ENCODE results near the gene ZNF688. TPM values are rescaled to one million over a fixed set of nuclear protein-coding genes. Genes with fewer than 3 reads are reported as not detected.

ZNF688 gene
- total RNA-seq, 1 donor from 2014 or later: 3.6 TPM

DNA sequence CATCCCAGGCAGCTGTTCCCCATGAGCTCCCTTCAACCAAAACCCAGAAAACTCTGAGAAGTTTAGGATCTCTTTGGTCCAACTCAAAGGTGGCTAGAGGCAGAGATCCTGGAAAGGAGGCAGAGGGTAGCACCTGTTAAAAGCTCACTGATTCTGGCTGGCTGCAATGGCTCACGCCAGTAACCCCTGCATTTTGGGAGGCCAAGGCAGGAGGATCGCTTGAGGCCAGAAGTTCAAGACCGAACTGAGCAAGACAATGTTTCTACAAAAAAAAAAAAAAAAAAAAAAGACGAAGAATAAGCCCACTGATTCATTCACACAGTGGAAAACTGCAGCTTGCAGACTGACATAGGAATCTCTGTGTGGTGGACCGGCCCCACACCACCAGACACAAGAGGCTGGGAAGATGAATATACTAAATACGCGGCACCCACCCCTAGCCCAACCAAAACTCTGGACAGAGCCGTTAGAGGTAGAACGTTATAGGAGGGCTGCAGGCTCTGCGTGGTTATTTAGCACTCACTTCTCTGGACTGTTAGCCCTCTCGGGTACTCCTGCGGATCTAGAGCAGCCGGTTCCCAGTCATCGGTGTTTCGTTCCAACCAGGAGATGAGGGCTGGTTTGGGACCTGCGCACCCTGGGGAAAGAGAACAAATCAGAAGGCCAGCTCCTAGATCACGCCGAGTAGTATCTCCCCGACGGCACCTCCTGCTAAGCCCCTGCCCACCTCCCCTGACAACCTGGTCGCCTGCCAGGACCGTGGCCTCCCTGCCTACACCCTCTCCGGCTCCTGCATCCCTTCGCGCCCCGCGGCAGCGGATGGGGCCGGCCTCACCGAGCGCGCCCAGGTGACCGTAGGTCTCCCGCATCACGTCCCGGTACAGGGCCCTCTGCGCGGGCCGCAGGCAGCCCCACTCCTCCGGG is 37.8 kb upstream of the ZNF688 start:
- Mint-ChIP-seq H3K4me1 (peaks cover 5% of the 10 kb centered on the region), H3K27me3 (ENCODE audit: insufficient read depth, low read depth) (peaks cover 5% of the 10 kb centered on the region), H3K27ac (peak overlapping the region; percentile 84), H3K4me3 (peak overlapping the region; percentile 93), H3K9me3 (no peaks in the 10 kb centered on the region), H3K36me3 (peaks cover 8% of the 10 kb centered on the region)
- no peak for TF ChIP-seq EZH2phosphoT487 (IDR thresholded peaks at IDR 0.05)
- TF ChIP-seq, protein P1, sequence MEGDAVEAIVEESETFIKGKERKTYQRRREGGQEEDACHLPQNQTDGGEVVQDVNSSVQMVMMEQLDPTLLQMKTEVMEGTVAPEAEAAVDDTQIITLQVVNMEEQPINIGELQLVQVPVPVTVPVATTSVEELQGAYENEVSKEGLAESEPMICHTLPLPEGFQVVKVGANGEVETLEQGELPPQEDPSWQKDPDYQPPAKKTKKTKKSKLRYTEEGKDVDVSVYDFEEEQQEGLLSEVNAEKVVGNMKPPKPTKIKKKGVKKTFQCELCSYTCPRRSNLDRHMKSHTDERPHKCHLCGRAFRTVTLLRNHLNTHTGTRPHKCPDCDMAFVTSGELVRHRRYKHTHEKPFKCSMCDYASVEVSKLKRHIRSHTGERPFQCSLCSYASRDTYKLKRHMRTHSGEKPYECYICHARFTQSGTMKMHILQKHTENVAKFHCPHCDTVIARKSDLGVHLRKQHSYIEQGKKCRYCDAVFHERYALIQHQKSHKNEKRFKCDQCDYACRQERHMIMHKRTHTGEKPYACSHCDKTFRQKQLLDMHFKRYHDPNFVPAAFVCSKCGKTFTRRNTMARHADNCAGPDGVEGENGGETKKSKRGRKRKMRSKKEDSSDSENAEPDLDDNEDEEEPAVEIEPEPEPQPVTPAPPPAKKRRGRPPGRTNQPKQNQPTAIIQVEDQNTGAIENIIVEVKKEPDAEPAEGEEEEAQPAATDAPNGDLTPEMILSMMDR (IDR thresholded peaks at IDR 0.05): no peak
- TF ChIP-seq EZH2 (IDR thresholded peaks at IDR 0.05): no peak
- Histone ChIP-seq H3K4me1 (no peaks in the 10 kb centered on the region), H3K79me2 (ENCODE audit: low read depth) (peaks cover 31% of the 10 kb centered on the region), H3K4me2 (peak overlapping the region; percentile 84), H2AFZ (replicated peaks) (peak overlapping the region; percentile 90), H3K9me3 (ENCODE audit: low read depth) (no peaks in the 10 kb centered on the region), H3K27ac (peak overlapping the region; percentile 64), H4K20me1 (ENCODE audit: low read depth) (no peaks in the 10 kb centered on the region), H3K4me3 (peak overlapping the region; percentile 89), H3F3A (ENCODE audit: low read depth) (peaks cover 13% of the 10 kb centered on the region), H3K27me3 (no peaks in the 10 kb centered on the region), H3K9ac (peak overlapping the region; percentile 88), H3K36me3 (no peaks in the 10 kb centered on the region)
- peak; percentile 31 for DNase-seq (ENCODE audit: low spot score)

DNA sequence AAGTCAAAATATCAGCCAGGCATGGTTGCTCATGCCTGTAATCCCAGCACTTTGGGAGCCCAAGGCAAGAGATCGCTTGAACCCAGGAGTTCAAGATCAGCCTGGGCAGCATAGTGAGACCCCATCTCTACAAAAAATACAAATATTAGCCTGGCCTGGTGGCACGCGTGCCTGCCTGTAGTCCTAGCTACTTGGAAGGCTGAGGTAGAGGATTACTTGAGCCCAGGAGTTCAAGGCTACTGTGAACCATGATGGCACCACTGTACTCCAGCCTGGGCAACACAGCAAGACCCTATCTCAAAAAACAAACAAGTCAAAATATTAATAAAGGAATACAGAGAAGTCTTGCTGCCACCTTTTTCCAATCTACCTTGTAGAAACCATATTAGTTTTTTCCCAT is 34.5 kb upstream of the ZNF688 start:
- H3K27ac Mint-ChIP-seq: no peak overlapping the region
- H3K36me3 Mint-ChIP-seq: peaks cover 26% of the 10 kb centered on the region

DNA sequence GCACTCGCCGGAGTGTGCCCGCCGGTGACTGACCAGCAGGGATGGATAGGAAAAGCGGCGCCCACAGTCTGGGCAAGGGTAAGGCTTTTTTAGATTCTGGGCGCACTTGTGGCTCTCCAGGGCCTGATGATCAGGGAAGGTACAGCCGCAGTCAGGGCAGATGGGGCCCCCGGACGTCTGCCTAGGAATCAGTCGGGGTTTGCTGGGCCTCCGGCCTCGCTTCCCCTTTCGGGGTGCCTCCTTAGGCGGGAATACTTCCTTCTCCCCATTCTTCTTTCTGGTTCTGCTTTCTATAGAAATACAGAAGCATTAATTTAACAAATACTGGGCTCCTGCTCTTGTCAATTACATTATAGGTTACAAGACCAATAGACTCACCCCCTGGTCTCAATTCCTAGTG is 33.6 kb upstream of the ZNF688 start:
- Mint-ChIP-seq H3K36me3 (peaks cover 30% of the 10 kb centered on the region), H3K4me1 (peaks cover under 1% of the 10 kb centered on the region), H3K27me3 (ENCODE audit: insufficient read depth, low read depth) (no peaks in the 10 kb centered on the region), H3K27ac (no peak overlapping the region), H3K9me3 (peaks cover 4% of the 10 kb centered on the region), H3K4me3 (peak overlapping the region; percentile 22)
- H3K4me2 ChIP-seq: no peak overlapping the region
- no peak overlapping the region for H2AFZ ChIP-seq (replicated peaks)
- H3K79me2 ChIP-seq (ENCODE audit: low read depth): peaks cover 31% of the 10 kb centered on the region
- H3K4me3 ChIP-seq: no peak overlapping the region
- no peaks in the 10 kb centered on the region for H3K9me3 ChIP-seq (ENCODE audit: low read depth)
- DNase-seq (ENCODE audit: low spot score): no peak
- H3K27ac ChIP-seq: no peak overlapping the region
- H3K36me3 ChIP-seq: no peaks in the 10 kb centered on the region
- H3K4me1 ChIP-seq: no peaks in the 10 kb centered on the region
- no peak overlapping the region for H3K9ac ChIP-seq
- TF ChIP-seq EZH2phosphoT487 (IDR thresholded peaks at IDR 0.05): no peak
- TF ChIP-seq EZH2 (IDR thresholded peaks at IDR 0.05): no peak
- TF ChIP-seq, protein P1 (IDR thresholded peaks at IDR 0.05): no peak
- H4K20me1 ChIP-seq (ENCODE audit: low read depth): no peaks in the 10 kb centered on the region
- peaks cover 13% of the 10 kb centered on the region for H3F3A ChIP-seq (ENCODE audit: low read depth)
- H3K27me3 ChIP-seq: no peaks in the 10 kb centered on the region

More for the DNA sequence above, 34.5 kb upstream of the ZNF688 start:
- no peaks in the 10 kb centered on the region for H3K27me3 ChIP-seq
- DNase-seq (ENCODE audit: low spot score): no peak
- H3K9ac ChIP-seq: no peak overlapping the region
- Mint-ChIP-seq H3K4me3 (no peak overlapping the region), H3K27me3 (ENCODE audit: insufficient read depth, low read depth) (peaks cover 2% of the 10 kb centered on the region), H3K9me3 (peaks cover under 1% of the 10 kb centered on the region), H3K4me1 (peaks cover 5% of the 10 kb centered on the region)
- H3K4me3 ChIP-seq: no peak overlapping the region
- no peaks in the 10 kb centered on the region for H4K20me1 ChIP-seq (ENCODE audit: low read depth)
- no peaks in the 10 kb centered on the region for H3K4me1 ChIP-seq
- peaks cover 15% of the 10 kb centered on the region for H3F3A ChIP-seq (ENCODE audit: low read depth)
- no peak overlapping the region for H2AFZ ChIP-seq (replicated peaks)
- TF ChIP-seq EZH2phosphoT487 (IDR thresholded peaks at IDR 0.05) (no peak), EZH2 (IDR thresholded peaks at IDR 0.05) (no peak)
- TF ChIP-seq, protein P1 (IDR thresholded peaks at IDR 0.05): no peak
- H3K79me2 ChIP-seq (ENCODE audit: low read depth): peaks cover 31% of the 10 kb centered on the region
- no peaks in the 10 kb centered on the region for H3K9me3 ChIP-seq (ENCODE audit: low read depth)
- no peak overlapping the region for H3K4me2 ChIP-seq
- no peak overlapping the region for H3K27ac ChIP-seq
- H3K36me3 ChIP-seq: no peaks in the 10 kb centered on the region
